IMR-90 (cell line): ENCODE results near the gene DIAPH1. TPM values are rescaled to one million over a fixed set of nuclear protein-coding genes. Genes with fewer than 3 reads are reported as not detected.

Experiments
- ATAC-seq: fragments of 200-7000 bp; cut with Tn5 transposase; 2 replicates; pipeline ENCODE4 v1.9.1; 2020; ENCODE audit warnings: low read depth, mild to moderate bottlenecking, moderate library complexity
- BruUV-seq: library from RNA; stranded (reverse); fragments of 400-500 nt; replicated peaks from 2 replicates; lab custom pipeline; 2021; lab: Mats Ljungman, UMichigan
- CTCF ChIA-PET: fragments of 300-600 bp; formaldehyde crosslinking; extraction: SDS; loops from one replicate; lab custom pipeline; 2021; ENCODE audit warnings: antibody characterized with exemption; lab: Yijun Ruan, JAX
- POLR2A ChIA-PET: fragments of 300-600 bp; sonication (Branson Sonifier 250); formaldehyde crosslinking; loops from one replicate; lab custom pipeline; 2022; ENCODE audit warnings: antibody characterized with exemption; ENCODE audit not compliant: unreplicated experiment; lab: Charles Lee
- DNase-seq: peaks from one replicate; pipeline ENCODE4 v3.0.0; 2013
- H2AFZ ChIP-seq: replicated peaks from 2 replicates; pipeline ENCODE3; 2013; ENCODE audit warnings: low read length, mild to moderate bottlenecking; ENCODE audit not compliant: poor library complexity
- H2AK5ac ChIP-seq: 2 replicates; pipeline ENCODE4 v1.6.1; 2013; ENCODE audit warnings: low read depth, low read length, inconsistent platforms
- H2AK9ac ChIP-seq: replicated peaks from 2 replicates; pipeline ENCODE3; 2013; ENCODE audit warnings: mild to moderate bottlenecking, low read depth, low read length, moderate library complexity; ENCODE audit not compliant: poor library complexity
- H2BK120ac ChIP-seq: 2 replicates; pipeline ENCODE4 v1.6.1; 2013; ENCODE audit warnings: low read depth, low read length, inconsistent platforms
- H2BK15ac ChIP-seq: 3 replicates; pipeline ENCODE4 v1.6.1; 2013; ENCODE audit warnings: low read depth, low read length, inconsistent platforms
- H2BK20ac ChIP-seq: 2 replicates; pipeline ENCODE4 v1.6.1; 2013; ENCODE audit warnings: low read depth, mild to moderate bottlenecking, inconsistent platforms, low read length, moderate library complexity
- H2BK5ac ChIP-seq: 2 replicates; pipeline ENCODE4 v1.6.1; 2013; ENCODE audit warnings: mild to moderate bottlenecking, low read depth, low read length, inconsistent platforms; ENCODE audit not compliant: poor library complexity, severe bottlenecking
- H3K14ac ChIP-seq: replicated peaks from 2 replicates; pipeline ENCODE4 v1.6.1; 2013; ENCODE audit warnings: low read depth, low read length, inconsistent platforms
- H3K18ac ChIP-seq: 2 replicates; pipeline ENCODE4 v1.6.1; 2013; ENCODE audit warnings: low read depth, low read length, control low read depth
- H3K23ac ChIP-seq: 2 replicates; pipeline ENCODE4 v1.6.1; 2013; ENCODE audit warnings: low read depth, low read length, inconsistent platforms
- H3K27ac ChIP-seq: 2 replicates; pipeline ENCODE4 v1.5.1; 2013; ENCODE audit warnings: mild to moderate bottlenecking, control low read depth, low read length; ENCODE audit not compliant: insufficient read depth
- H3K27me3 ChIP-seq: 2 replicates; pipeline ENCODE4 v1.6.1; 2013; ENCODE audit warnings: low read length; ENCODE audit not compliant: control insufficient read depth, insufficient read depth
- H3K36me3 ChIP-seq: 2 replicates; pipeline ENCODE4 v1.6.1; 2013; ENCODE audit warnings: low read length, mixed read lengths; ENCODE audit not compliant: control insufficient read depth, insufficient read depth
- H3K4ac ChIP-seq: 2 replicates; pipeline ENCODE4 v1.6.1; 2013; ENCODE audit warnings: low read depth, low read length, inconsistent platforms
- H3K4me1 ChIP-seq: 2 replicates; pipeline ENCODE4 v1.6.1; 2013; ENCODE audit warnings: low read length, mixed read lengths; ENCODE audit not compliant: control insufficient read depth, insufficient read depth
- H3K4me2 ChIP-seq: 2 replicates; pipeline ENCODE4 v1.6.1; 2013; ENCODE audit warnings: low read depth, mild to moderate bottlenecking, control low read depth, low read length, moderate library complexity
- H3K4me3 ChIP-seq: 2 replicates; pipeline ENCODE4 v1.5.1; 2013; ENCODE audit warnings: low read depth, mild to moderate bottlenecking, control low read depth, low read length, moderate library complexity; ENCODE audit not compliant: insufficient read depth
- H3K56ac ChIP-seq: 2 replicates; pipeline ENCODE4 v1.6.1; 2013; ENCODE audit warnings: low read length, inconsistent platforms; ENCODE audit not compliant: insufficient read depth; ENCODE audit errors: extremely low read depth
- H3K79me1 ChIP-seq, 2 experiments: 2 replicates each; pipeline ENCODE4 v1.6.1; 2013; ENCODE audit warnings: low read length in 2 of 2, inconsistent platforms in 1 of 2, low read depth in 1 of 2
- H3K9ac ChIP-seq: 2 replicates; pipeline ENCODE4 v1.6.1; 2013; ENCODE audit warnings: low read depth, low read length, control low read depth
- H3K9me1 ChIP-seq: 2 replicates; pipeline ENCODE4 v1.6.1; 2013; ENCODE audit warnings: low read length, inconsistent platforms; ENCODE audit not compliant: insufficient read depth
- H3K9me3 ChIP-seq: 2 replicates; pipeline ENCODE4 v1.6.1; 2013; ENCODE audit warnings: low read length; ENCODE audit not compliant: control insufficient read depth, insufficient read depth
- H4K20me1 ChIP-seq: 2 replicates; pipeline ENCODE4 v1.6.1; 2013; ENCODE audit warnings: low read length, inconsistent platforms; ENCODE audit not compliant: insufficient read depth
- H4K5ac ChIP-seq: 2 replicates; pipeline ENCODE4 v1.6.1; 2013; ENCODE audit warnings: mild to moderate bottlenecking, low read depth, low read length, control low read depth
- H4K8ac ChIP-seq, 2 experiments: 2 replicates each; pipeline ENCODE4 v1.6.1; 2013; ENCODE audit warnings: low read depth in 2 of 2, low read length in 2 of 2, control low read depth in 1 of 2, inconsistent platforms in 1 of 2
- H4K91ac ChIP-seq: 2 replicates; pipeline ENCODE4 v1.6.1; 2013; ENCODE audit warnings: low read depth, low read length, inconsistent platforms; ENCODE audit not compliant: insufficient read depth
- BHLHE40 ChIP-seq: fragments of 150-350 bp; IDR thresholded peaks from 2 replicates; pipeline ENCODE4 v1.6.1; 2016; ENCODE audit warnings: mild to moderate bottlenecking, low read depth, low read length
- CEBPB ChIP-seq: IDR thresholded peaks from 2 replicates; pipeline ENCODE4 v1.6.1; 2012; ENCODE audit warnings: low read depth, low read length, improper control_type of control experiment
- CTCF ChIP-seq: conservative IDR thresholded peaks from 2 replicates; pipeline ENCODE4 v1.5.1; 2012; ENCODE audit warnings: mild to moderate bottlenecking, low read depth, low read length, improper control_type of control experiment
- ELK1 ChIP-seq: fragments of 150-350 bp; IDR thresholded peaks from 2 replicates; pipeline ENCODE4 v1.6.1; 2016; ENCODE audit warnings: low read depth, mild to moderate bottlenecking, low read length, moderate library complexity, borderline replicate concordance
- FOS ChIP-seq: fragments of 150-350 bp; IDR thresholded peaks from 2 replicates; pipeline ENCODE4 v1.6.1; 2016; ENCODE audit warnings: low read depth, low read length
- MAFK ChIP-seq: IDR thresholded peaks from 2 replicates; pipeline ENCODE4 v1.6.1; 2012; ENCODE audit warnings: low read depth, low read length, improper control_type of control experiment
- MAZ ChIP-seq: IDR thresholded peaks from 2 replicates; pipeline ENCODE4 v1.6.1; 2012; ENCODE audit warnings: low read depth, mild to moderate bottlenecking, low read length, improper control_type of control experiment, moderate library complexity, borderline replicate concordance
- NFE2L2 ChIP-seq: fragments of 150-350 bp; IDR thresholded peaks from 2 replicates; pipeline ENCODE4 v1.6.1; 2016; ENCODE audit warnings: low read depth, mild to moderate bottlenecking, low read length
- POLR2A ChIP-seq: IDR thresholded peaks from 2 replicates; pipeline ENCODE4 v1.6.1; 2012; ENCODE audit warnings: mild to moderate bottlenecking, low read depth, low read length
- RAD21 ChIP-seq: IDR thresholded peaks from 2 replicates; pipeline ENCODE4 v1.6.1; 2012; ENCODE audit warnings: low read length, improper control_type of control experiment
- RCOR1 ChIP-seq: IDR thresholded peaks from 2 replicates; pipeline ENCODE4 v1.6.1; 2012; ENCODE audit warnings: mild to moderate bottlenecking, low read length, improper control_type of control experiment; ENCODE audit not compliant: insufficient replicate concordance
- RFX5 ChIP-seq: IDR thresholded peaks from 2 replicates; pipeline ENCODE4 v1.8.0; 2012; ENCODE audit warnings: low read depth, mild to moderate bottlenecking, low read length, moderate library complexity
- SMC3 ChIP-seq: fragments of 150-350 bp; IDR thresholded peaks from 2 replicates; pipeline ENCODE4 v1.6.1; 2016; ENCODE audit warnings: low read depth, mild to moderate bottlenecking, antibody characterized with exemption, low read length, moderate library complexity
- USF2 ChIP-seq: fragments of 150-350 bp; IDR thresholded peaks from 2 replicates; pipeline ENCODE4 v1.6.1; 2017; ENCODE audit warnings: mild to moderate bottlenecking, antibody characterized with exemption, low read length, low read depth
- WGBS, 2 experiments: methylation state at CpG; one replicate each; pipeline versions ENCODE4 v1.1.5 to v1.1.7; 2013; ENCODE audit warnings: missing lambda C conversion rate in 2 of 2; ENCODE audit not compliant: insufficient read length in 1 of 2; ENCODE audit errors: extremely low coverage in 2 of 2; 5-methylcytosine and 5-hydroxymethylcytosine counted together
- dilution Hi-C: fragments of 300-500 bp; cut with HindIII; formaldehyde crosslinking; loops from one replicate; pipeline ENCODE4 v1.14.3; 2018; ENCODE audit warnings: low sequenced_read_pairs; ENCODE audit not compliant: unreplicated experiment
- in situ Hi-C: fragments of 300-500 bp; cut with MboI; formaldehyde crosslinking; loops from 3 replicates; pipeline ENCODE4 v1.14.3; 2019; ENCODE audit warnings: low sequenced_read_pairs, inconsistent platforms, mixed read lengths
- intact Hi-C: fragments of 100-400 bp; cut with micrococcal nuclease; formaldehyde crosslinking; loops from 2 replicates; pipeline ENCODE4 v1.10.0; 2022
- polyA plus RNA-seq, 3 experiments: library from polyadenylated mRNA; depleted of rRNA; stranded (reverse); fragments of >200 nt; gene quantifications; 2 replicates each; pipeline ENCODE4 v1.2.3, GENCODE V29; 2012; ENCODE audit warnings: low replicate concordance in 1 of 3
- total RNA-seq: library from RNA; depleted of rRNA; stranded (reverse); fragments of >200 nt; gene quantifications from 2 replicates; pipeline ENCODE4 v1.2.3, GENCODE V29; 2012

Gene DIAPH1
- total and polyA plus RNA-seq, 2 of the 4 experiments (the other 2 are of a cell fraction) = 12.0 to 37.4 TPM

- H3K18ac ChIP-seq = no peak overlapping the region; the same call in 1 of the 2 replicates
- H3K27ac ChIP-seq = peak overlapping the region; percentile 19
- BruUV-seq = no TSS peak
- H2BK5ac ChIP-seq = peak overlapping the region; percentile 67
- no peak overlapping the region for H2AK5ac ChIP-seq
- peak; percentile 92 for ATAC-seq
- H3K79me1 ChIP-seq = peaks cover 5 to 16% of the 10 kb centered on the region in 2 experiments
- peak overlapping the region; percentile 56 for H2BK120ac ChIP-seq
- H3K36me3 ChIP-seq = no peaks in the 10 kb centered on the region
- H2BK15ac ChIP-seq = peak overlapping the region; percentile 16; the same call in 1 of the 3 replicates
- H3K9me1 ChIP-seq = no peaks in the 10 kb centered on the region
- dilution Hi-C loops (no loop called here), intact Hi-C loops (loop anchor here (1.0 kb wide), 3 partner anchors 33 to 175 kb away; partner anchors contain the start of genes PCDHGA7 and PCDHGC3), in situ Hi-C loops (no loop called here)
- H4K20me1 ChIP-seq = no peaks in the 10 kb centered on the region
- CTCF ChIA-PET = interaction anchor here (0.6 to 2.7 kb wide), 36 partner anchors 8 to 376 kb away, joined by 3 to 34 read pairs (median 6); partner anchors contain the start of genes PCDHB14, PCDHB16, PCDHGA10 and PCDHGA11
- peak overlapping the region; percentile 40 for H3K4me2 ChIP-seq
- peaks cover 7% of the 10 kb centered on the region for H3K4me1 ChIP-seq
- H3K56ac ChIP-seq = peak overlapping the region; percentile 72
- H3K4ac ChIP-seq = peak overlapping the region; percentile 83; the same call in 1 of the 2 replicates
- peak overlapping the region; percentile 48; the same call in 1 of the 2 replicates for H3K23ac ChIP-seq
- DNase-seq = peak; percentile 100
- peak overlapping the region; percentile 86 for H2AFZ ChIP-seq
- H3K27me3 ChIP-seq = no peaks in the 10 kb centered on the region
- peak overlapping the region; percentile 65 for H3K9ac ChIP-seq
- H3K9me3 ChIP-seq = no peaks in the 10 kb centered on the region
- 0% methylated on average over 1 of the region's 11 CpGs; no CpG with 5 or more reads in 1 of the 2 experiments for WGBS, 2 experiments
- H4K5ac ChIP-seq = peak overlapping the region; percentile 83
- peak overlapping the region; percentile 2; the same call in 1 of the 2 replicates for H3K4me3 ChIP-seq
- H4K8ac ChIP-seq = peak overlapping the region; percentile 57 to 94
- POLR2A ChIA-PET = interaction anchor here (1.2 to 1.4 kb wide), 2 partner anchors 30 to 145 kb away, joined by 4 to 10 read pairs; partner anchors contain the start of gene PCDHGA10
- H3K14ac ChIP-seq = peak overlapping the region; percentile 44
- no peak overlapping the region for H2BK20ac ChIP-seq
- H2AK9ac ChIP-seq = peak overlapping the region; percentile 65
- H4K91ac ChIP-seq = peak overlapping the region; percentile 5; the same call in 1 of the 2 replicates
- peak; percentile 77 for TF ChIP-seq CEBPB
- peak; percentile 23 for TF ChIP-seq RCOR1
- TF ChIP-seq NFE2L2 = 0 out of 2 replicates have a peak, but pooled peaks have one; percentile 16
- no peak for TF ChIP-seq USF2
- no peak for TF ChIP-seq ELK1
- peak; percentile 71 for TF ChIP-seq RFX5
- TF ChIP-seq RAD21 = peak; percentile 95
- TF ChIP-seq FOS = peak; percentile 83
- peak; percentile 74; the same call in 1 of the 2 replicates for TF ChIP-seq MAZ
- TF ChIP-seq MAFK = peak; percentile 23; the same call in 1 of the 2 replicates
- TF ChIP-seq CTCF = peak; percentile 96
- TF ChIP-seq BHLHE40 = no peak
- peak; percentile 35; the same call in 1 of the 2 replicates for TF ChIP-seq POLR2A
- peak; percentile 98 for TF ChIP-seq SMC3
Observed at GRCh38 chr5:141557681-141558136, 61.1 kb downstream of the DIAPH1 start.
